A549 treated with AZD9567 at 1 μM for 4 hours (cell line): ENCODE measurements around the gene TLR5. TPM values are rescaled to one million over a fixed set of nuclear protein-coding genes. Genes with fewer than 3 reads are reported as not detected.

Experiments
- total RNA-seq: library from RNA; stranded (reverse); fragments of 200-300 nt; extraction: Qiagen RNA extraction; gene quantifications from 5 replicates; pipeline ENCODE4 v1.2.3, GENCODE V29; 2022; ENCODE audit not compliant: insufficient read depth

The TLR5 gene
- 0.15 to 0.37 TPM (median 0.18 TPM) in 4 of 5 replicates, not detected in the other for total RNA-seq

GRCh38 chr1:223142795-223143536, at the start of gene TLR5:
Gene TLR5 (minus strand): TSS chr1:223143248. CDS start chr1:223113031, 30,217 bp downstream.

Other genes with a start within 250 kb of the TLR5 start
- gene SUSD4, start 220.9 kb upstream of the TLR5 start, total RNA-seq: 0.57 to 1.3 TPM (median 0.74 TPM) in 4 of 5 replicates, not detected in the other